Measurements from ENCODE around the gene KCNAB1.

The KCNAB1 gene

DNA sequence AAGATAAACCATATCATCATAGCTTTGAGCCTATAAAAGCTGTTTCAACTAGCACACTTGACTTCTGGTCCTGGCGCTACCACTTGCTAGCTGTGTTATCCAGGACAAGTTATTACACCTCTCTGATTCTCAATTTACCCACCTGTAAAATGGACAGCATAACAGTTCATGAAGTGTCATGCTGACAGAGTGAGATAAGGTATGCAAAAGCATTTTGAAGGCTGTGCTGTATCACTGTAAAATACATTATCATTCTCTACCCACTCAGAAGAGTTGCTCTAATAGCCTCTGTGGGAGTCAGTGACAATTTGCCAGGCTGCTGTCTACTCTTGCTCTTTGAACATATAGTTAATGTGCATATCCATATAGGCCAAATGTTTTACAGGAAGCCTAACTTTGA lies 341.5 kb downstream of the KCNAB1 start:
- Histone ChIP-seq H3K36me3 (ENCODE audit: control insufficient read depth, insufficient read depth, low read length) (no peaks in the 10 kb centered on the region), H3K27ac (ENCODE audit: low read length) (no peak overlapping the region), H3K4me1 (ENCODE audit: control insufficient read depth, insufficient read depth, low read length) (peaks cover 6% of the 10 kb centered on the region; the same call in 1 of the 2 replicates), H3K4me3 (ENCODE audit: low read length) (no peak overlapping the region), H3K27me3 (ENCODE audit: control insufficient read depth, insufficient read depth, low read length) (no peaks in the 10 kb centered on the region), H3K9me3 (ENCODE audit: control insufficient read depth, insufficient read depth, low read length) (no peaks in the 10 kb centered on the region)
- no peak for DNase-seq (ENCODE audit: low read depth, low spot score)
- WGBS (ENCODE audit: insufficient coverage, insufficient read length) = no CpG with 5 or more reads among the region's 1 CpG

DNA sequence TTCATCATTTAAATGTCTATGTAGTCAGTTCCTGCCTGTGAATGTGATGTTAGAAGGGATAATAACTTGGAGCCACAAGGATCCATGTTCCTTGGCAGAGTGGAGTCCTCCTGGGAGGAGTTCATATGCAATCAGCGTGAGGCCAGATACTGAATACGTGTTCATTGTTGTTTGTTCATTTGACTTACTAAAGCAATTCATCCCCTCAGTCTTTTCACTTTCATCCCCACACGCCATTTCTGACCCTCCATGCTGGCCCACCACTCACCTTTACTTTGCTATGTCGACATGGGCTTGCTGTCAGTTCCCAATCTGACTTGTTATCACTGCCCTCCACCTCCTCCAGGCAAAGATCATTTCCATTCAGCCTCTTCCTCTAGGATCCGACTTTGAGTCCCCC lies 342.7 kb downstream of the KCNAB1 start:
- no peaks in the 10 kb centered on the region for H3K27me3 ChIP-seq (ENCODE audit: control insufficient read depth, insufficient read depth, low read length)
- no peak overlapping the region for H3K27ac ChIP-seq (ENCODE audit: low read length)
- no peaks in the 10 kb centered on the region for H3K9me3 ChIP-seq (ENCODE audit: control insufficient read depth, insufficient read depth, low read length)
- no peak for DNase-seq (ENCODE audit: low read depth, low spot score)
- H3K4me3 ChIP-seq (ENCODE audit: low read length) = no peak overlapping the region
- no peaks in the 10 kb centered on the region for H3K36me3 ChIP-seq (ENCODE audit: control insufficient read depth, insufficient read depth, low read length)
- H3K4me1 ChIP-seq (ENCODE audit: control insufficient read depth, insufficient read depth, low read length) = peaks cover 2% of the 10 kb centered on the region; the same call in 1 of the 2 replicates
- WGBS (ENCODE audit: insufficient coverage, insufficient read length) = no CpG with 5 or more reads among the region's 5 CpGs

DNA sequence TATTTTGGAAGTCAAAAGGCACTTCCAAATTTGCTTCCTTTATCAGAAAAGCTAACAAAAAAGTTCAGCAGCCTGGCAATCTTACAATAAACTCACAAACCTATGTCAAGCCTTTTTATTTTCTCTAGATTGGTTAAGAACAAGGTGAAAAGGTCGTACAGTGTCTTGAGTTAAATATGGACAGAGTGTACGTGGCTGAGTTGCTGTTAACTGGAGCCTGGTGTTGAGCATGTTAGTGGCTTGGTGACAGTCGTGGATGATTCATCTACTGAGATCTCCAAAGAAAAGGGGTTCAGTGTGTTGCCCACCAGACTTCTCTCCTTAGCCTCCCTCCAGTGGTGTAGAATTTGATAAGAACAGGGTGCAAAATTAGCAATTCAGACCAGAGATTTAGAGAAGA lies 344.8 kb downstream of the KCNAB1 start:
- no CpG with 5 or more reads among the region's 3 CpGs for WGBS (ENCODE audit: insufficient coverage, insufficient read length)
- H3K9me3 ChIP-seq (ENCODE audit: control insufficient read depth, insufficient read depth, low read length) = no peaks in the 10 kb centered on the region
- no peak overlapping the region for H3K27ac ChIP-seq (ENCODE audit: low read length)
- no peaks in the 10 kb centered on the region for H3K36me3 ChIP-seq (ENCODE audit: control insufficient read depth, insufficient read depth, low read length)
- peaks cover 2% of the 10 kb centered on the region; the same call in 1 of the 2 replicates for H3K4me1 ChIP-seq (ENCODE audit: control insufficient read depth, insufficient read depth, low read length)
- DNase-seq (ENCODE audit: low read depth, low spot score) = no peak
- H3K27me3 ChIP-seq (ENCODE audit: control insufficient read depth, insufficient read depth, low read length) = no peaks in the 10 kb centered on the region
- no peak overlapping the region for H3K4me3 ChIP-seq (ENCODE audit: low read length)

DNA sequence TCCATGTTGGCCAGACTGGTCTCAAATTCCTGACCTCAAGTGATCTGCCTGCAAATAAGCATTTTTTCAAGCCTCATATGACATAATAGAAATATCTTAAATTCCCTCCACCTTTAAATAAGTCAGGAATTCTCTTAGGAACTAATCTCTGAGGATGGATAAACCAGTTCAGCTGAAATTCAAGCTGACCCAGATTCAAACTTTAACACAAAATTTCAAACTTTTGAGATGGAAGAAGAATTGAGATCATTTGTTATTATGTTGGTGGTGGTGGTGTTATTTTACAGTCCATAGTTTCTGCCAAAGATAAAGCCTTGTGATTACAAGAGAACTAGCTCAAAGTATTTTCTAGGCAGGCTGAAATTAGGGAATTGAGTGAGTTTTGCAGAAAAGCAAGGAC lies 349.1 kb downstream of the KCNAB1 start:
- no peaks in the 10 kb centered on the region for H3K27me3 ChIP-seq (ENCODE audit: control insufficient read depth, insufficient read depth, low read length)
- no peak overlapping the region for H3K4me3 ChIP-seq (ENCODE audit: low read length)
- H3K27ac ChIP-seq (ENCODE audit: low read length) = no peak overlapping the region
- DNase-seq (ENCODE audit: low read depth, low spot score) = no peak
- no peaks in the 10 kb centered on the region for H3K4me1 ChIP-seq (ENCODE audit: control insufficient read depth, insufficient read depth, low read length)
- no peaks in the 10 kb centered on the region for H3K36me3 ChIP-seq (ENCODE audit: control insufficient read depth, insufficient read depth, low read length)
- no peaks in the 10 kb centered on the region for H3K9me3 ChIP-seq (ENCODE audit: control insufficient read depth, insufficient read depth, low read length)

DNA sequence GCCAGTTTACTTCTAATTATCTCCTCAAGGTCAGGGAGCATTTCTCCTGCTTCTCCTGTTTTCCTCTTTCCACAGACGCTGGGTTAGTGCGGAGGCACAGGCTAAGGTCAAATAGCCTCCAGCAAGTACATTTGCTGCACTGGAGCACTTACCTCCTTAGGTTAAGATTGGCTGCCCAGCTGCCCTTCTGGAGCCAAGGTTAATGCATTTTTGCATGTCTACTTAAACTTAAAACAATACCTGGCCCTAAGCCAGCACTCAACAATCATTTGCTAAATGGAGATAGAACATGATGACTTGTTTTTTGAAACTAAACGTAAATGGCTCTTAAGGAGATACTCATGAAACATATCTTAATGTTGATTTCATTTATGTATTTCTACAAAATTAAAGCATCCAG lies 351.1 kb downstream of the KCNAB1 start:
- Histone ChIP-seq H3K27ac (ENCODE audit: low read length) (no peak overlapping the region), H3K27me3 (ENCODE audit: control insufficient read depth, insufficient read depth, low read length) (no peaks in the 10 kb centered on the region), H3K4me3 (ENCODE audit: low read length) (no peak overlapping the region), H3K9me3 (ENCODE audit: control insufficient read depth, insufficient read depth, low read length) (no peaks in the 10 kb centered on the region), H3K4me1 (ENCODE audit: control insufficient read depth, insufficient read depth, low read length) (no peaks in the 10 kb centered on the region), H3K36me3 (ENCODE audit: control insufficient read depth, insufficient read depth, low read length) (no peaks in the 10 kb centered on the region)
- WGBS (ENCODE audit: insufficient coverage, insufficient read length) = no CpG with 5 or more reads among the region's 3 CpGs
- no peak for DNase-seq (ENCODE audit: low read depth, low spot score)

DNA sequence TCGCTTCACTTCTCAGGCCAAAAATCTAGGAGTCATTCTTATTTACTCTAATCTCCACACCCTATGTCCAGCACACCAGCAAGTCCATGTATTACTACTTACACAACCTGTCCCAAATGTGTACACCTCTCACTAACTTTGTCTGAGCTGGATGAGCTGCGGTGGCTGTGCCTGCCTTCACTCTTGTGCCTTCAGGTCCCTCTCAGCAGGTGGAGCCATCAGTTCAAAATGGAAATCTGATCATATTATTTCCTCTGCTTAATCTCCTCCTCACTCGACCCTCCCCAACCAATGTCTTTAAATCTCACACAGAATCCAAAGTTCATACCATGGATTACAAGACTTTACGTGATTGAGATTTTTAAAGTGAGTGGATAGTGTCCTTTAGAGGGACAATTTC lies 351.8 kb downstream of the KCNAB1 start:
- WGBS (ENCODE audit: insufficient coverage, insufficient read length) = no CpG with 5 or more reads among the region's 4 CpGs
- no peak for DNase-seq (ENCODE audit: low read depth, low spot score)

DNA sequence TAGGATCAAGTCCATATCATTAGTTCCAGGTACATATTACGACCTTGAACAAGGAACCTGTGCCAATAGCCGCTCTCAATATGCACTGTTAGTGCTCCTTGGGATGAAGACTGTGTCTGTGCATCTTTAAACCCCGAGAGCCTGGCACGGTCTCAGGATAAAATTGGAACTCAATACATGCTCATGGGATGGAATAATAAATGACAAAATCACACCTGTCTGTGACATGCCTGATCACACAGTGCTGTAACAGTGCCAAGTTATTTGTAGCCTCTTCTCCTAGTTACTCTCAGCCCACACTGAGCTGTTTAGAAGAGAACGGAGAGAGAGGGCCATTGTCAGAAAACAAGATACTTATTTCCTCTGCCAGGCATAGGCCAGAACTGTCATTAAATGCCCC lies 352.3 kb downstream of the KCNAB1 start:
- no peak for DNase-seq (ENCODE audit: low read depth, low spot score)
- Histone ChIP-seq H3K27me3 (ENCODE audit: control insufficient read depth, insufficient read depth, low read length) (no peaks in the 10 kb centered on the region), H3K4me1 (ENCODE audit: control insufficient read depth, insufficient read depth, low read length) (no peaks in the 10 kb centered on the region), H3K27ac (ENCODE audit: low read length) (no peak overlapping the region), H3K4me3 (ENCODE audit: low read length) (no peak overlapping the region), H3K9me3 (ENCODE audit: control insufficient read depth, insufficient read depth, low read length) (no peaks in the 10 kb centered on the region), H3K36me3 (ENCODE audit: control insufficient read depth, insufficient read depth, low read length) (no peaks in the 10 kb centered on the region)
- WGBS (ENCODE audit: insufficient coverage, insufficient read length) = no CpG with 5 or more reads among the region's 5 CpGs

More for the DNA sequence above, 351.8 kb downstream of the KCNAB1 start:
- no peaks in the 10 kb centered on the region for H3K4me1 ChIP-seq (ENCODE audit: control insufficient read depth, insufficient read depth, low read length)
- no peaks in the 10 kb centered on the region for H3K27me3 ChIP-seq (ENCODE audit: control insufficient read depth, insufficient read depth, low read length)
- H3K36me3 ChIP-seq (ENCODE audit: control insufficient read depth, insufficient read depth, low read length) = no peaks in the 10 kb centered on the region
- H3K27ac ChIP-seq (ENCODE audit: low read length) = no peak overlapping the region
- no peak overlapping the region for H3K4me3 ChIP-seq (ENCODE audit: low read length)
- H3K9me3 ChIP-seq (ENCODE audit: control insufficient read depth, insufficient read depth, low read length) = no peaks in the 10 kb centered on the region

DNA sequence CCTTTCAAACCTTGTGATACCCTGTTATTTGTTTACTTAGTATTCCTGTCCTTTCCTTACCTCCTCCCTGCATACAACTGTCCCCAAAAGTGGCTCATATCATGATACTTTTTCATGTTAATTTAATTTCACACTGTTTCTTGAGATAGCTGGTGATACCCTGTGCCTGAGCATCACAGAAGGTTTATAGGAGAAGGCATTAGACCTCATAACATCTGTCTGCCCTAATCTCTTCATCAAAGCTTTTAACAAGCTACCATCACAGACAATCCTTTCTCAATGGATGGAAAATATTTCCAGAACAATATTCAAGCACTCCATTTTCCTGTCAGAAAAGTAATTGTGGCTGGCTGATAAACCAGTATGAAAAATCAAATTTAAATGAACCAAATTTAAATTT lies 353.0 kb downstream of the KCNAB1 start:
- no peaks in the 10 kb centered on the region for H3K27me3 ChIP-seq (ENCODE audit: control insufficient read depth, insufficient read depth, low read length)
- no peak for DNase-seq (ENCODE audit: low read depth, low spot score)

DNA sequence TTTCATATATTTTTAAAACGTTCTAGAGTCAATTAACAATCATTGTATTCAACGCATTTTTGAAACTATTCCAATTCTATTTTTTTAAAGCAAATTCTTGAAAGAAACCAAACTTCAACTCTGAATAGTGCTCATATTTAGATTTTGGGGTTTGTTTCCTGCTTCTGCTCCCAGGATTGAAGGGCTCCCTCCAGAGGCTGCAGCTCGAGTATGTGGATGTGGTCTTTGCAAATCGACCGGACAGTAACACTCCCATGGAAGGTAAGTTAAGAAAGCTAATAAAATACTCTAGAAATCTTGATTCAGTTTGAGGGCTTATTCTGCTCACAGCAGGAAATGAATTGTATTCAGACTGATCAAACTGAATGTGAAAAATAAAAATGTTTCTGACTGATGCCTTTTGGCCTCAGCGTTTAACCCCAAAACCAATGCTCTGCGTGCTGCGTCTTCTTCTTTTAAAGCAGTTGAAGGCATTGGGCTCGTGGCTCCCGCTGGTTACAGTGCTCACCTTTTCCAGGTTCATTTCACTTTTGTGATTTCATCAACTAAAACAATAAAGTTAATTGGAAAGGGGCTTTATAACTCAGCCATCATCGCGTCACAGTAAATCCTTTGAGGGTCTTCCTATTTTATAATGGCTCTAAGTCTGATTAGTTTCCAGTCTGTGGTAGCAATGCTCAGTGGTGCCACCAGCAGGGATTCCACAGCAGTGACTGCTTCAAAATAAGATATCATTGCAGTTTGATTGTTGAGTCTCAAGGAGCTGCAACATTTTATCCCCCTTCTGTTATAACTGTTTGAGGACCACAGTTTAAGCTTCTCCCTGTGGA lies 354.4 kb downstream of the KCNAB1 start:
- Histone ChIP-seq H3K27ac (ENCODE audit: low read length) (no peak overlapping the region), H3K27me3 (ENCODE audit: control insufficient read depth, insufficient read depth, low read length) (no peaks in the 10 kb centered on the region), H3K36me3 (ENCODE audit: control insufficient read depth, insufficient read depth, low read length) (no peaks in the 10 kb centered on the region), H3K9me3 (ENCODE audit: control insufficient read depth, insufficient read depth, low read length) (no peaks in the 10 kb centered on the region), H3K4me1 (ENCODE audit: control insufficient read depth, insufficient read depth, low read length) (no peaks in the 10 kb centered on the region), H3K4me3 (ENCODE audit: low read length) (no peak overlapping the region; the same call in 1 of the 2 replicates)
- no peak for DNase-seq (ENCODE audit: low read depth, low spot score)
- WGBS (ENCODE audit: insufficient coverage, insufficient read length) = no CpG with 5 or more reads among the region's 12 CpGs

More for the DNA sequence above, 353.0 kb downstream of the KCNAB1 start:
- Histone ChIP-seq H3K4me3 (ENCODE audit: low read length) (no peak overlapping the region), H3K4me1 (ENCODE audit: control insufficient read depth, insufficient read depth, low read length) (no peaks in the 10 kb centered on the region), H3K9me3 (ENCODE audit: control insufficient read depth, insufficient read depth, low read length) (no peaks in the 10 kb centered on the region), H3K36me3 (ENCODE audit: control insufficient read depth, insufficient read depth, low read length) (no peaks in the 10 kb centered on the region), H3K27ac (ENCODE audit: low read length) (no peak overlapping the region)

DNA sequence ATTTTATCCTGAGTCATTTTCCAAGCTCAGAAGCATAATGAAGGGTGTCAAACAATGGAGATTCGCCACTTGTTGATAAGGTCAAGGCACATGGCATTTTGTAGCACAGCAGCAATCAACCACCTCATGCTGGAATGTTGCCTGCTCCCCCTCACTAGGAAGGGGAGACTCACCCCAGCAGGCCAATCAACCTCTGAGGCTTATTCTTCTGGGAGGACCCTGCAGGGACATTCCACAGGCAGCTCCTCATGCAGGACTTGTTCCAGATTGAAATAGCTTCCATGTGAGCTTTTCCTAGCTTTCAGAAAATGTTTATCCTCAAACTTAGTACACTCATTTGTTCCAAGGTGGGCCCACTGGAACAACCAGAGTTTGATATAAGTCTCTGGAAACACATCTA lies 356.9 kb downstream of the KCNAB1 start:
- H3K36me3 ChIP-seq (ENCODE audit: control insufficient read depth, insufficient read depth, low read length) = no peaks in the 10 kb centered on the region
- no peak overlapping the region for H3K4me3 ChIP-seq (ENCODE audit: low read length)
- H3K27ac ChIP-seq (ENCODE audit: low read length) = no peak overlapping the region
- no peaks in the 10 kb centered on the region for H3K9me3 ChIP-seq (ENCODE audit: control insufficient read depth, insufficient read depth, low read length)
- H3K27me3 ChIP-seq (ENCODE audit: control insufficient read depth, insufficient read depth, low read length) = no peaks in the 10 kb centered on the region
- H3K4me1 ChIP-seq (ENCODE audit: control insufficient read depth, insufficient read depth, low read length) = no peaks in the 10 kb centered on the region
- no peak for DNase-seq (ENCODE audit: low read depth, low spot score)
- WGBS (ENCODE audit: insufficient coverage, insufficient read length) = no CpG with 5 or more reads among the region's 1 CpG

DNA sequence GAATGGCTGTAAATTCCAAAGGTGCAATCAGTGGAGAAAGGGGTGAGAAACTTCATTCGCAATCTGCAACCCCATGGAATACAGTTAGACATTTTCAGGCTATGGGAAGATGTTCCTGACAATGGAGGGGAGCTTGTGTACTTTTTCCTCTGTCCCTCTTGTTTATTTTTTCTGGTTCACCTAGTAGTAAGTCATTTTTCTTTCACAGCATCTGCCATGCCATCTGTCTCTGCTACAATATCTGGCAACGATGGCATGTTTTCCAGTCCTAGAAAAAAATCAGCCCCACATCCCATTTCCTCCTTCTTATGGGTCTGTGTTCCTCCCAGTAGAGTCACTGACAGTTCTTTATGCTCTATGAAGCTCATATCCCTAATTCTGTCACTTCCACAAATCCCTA lies 358.5 kb downstream of the KCNAB1 start:
- Histone ChIP-seq H3K9me3 (ENCODE audit: control insufficient read depth, insufficient read depth, low read length) (no peaks in the 10 kb centered on the region), H3K4me1 (ENCODE audit: control insufficient read depth, insufficient read depth, low read length) (no peaks in the 10 kb centered on the region), H3K4me3 (ENCODE audit: low read length) (no peak overlapping the region), H3K27me3 (ENCODE audit: control insufficient read depth, insufficient read depth, low read length) (no peaks in the 10 kb centered on the region), H3K27ac (ENCODE audit: low read length) (no peak overlapping the region), H3K36me3 (ENCODE audit: control insufficient read depth, insufficient read depth, low read length) (no peaks in the 10 kb centered on the region)
- DNase-seq (ENCODE audit: low read depth, low spot score) = no peak
- WGBS (ENCODE audit: insufficient coverage, insufficient read length) = no CpG with 5 or more reads among the region's 2 CpGs
